NCI-H526 (cell line): ENCODE measurements around the gene EID3.

Experiments
- DNase-seq, 2 experiments: peaks; one replicate each; lab custom pipeline; 2025; lab: John Stamatoyannopoulos, UW

Gene EID3

DNA sequence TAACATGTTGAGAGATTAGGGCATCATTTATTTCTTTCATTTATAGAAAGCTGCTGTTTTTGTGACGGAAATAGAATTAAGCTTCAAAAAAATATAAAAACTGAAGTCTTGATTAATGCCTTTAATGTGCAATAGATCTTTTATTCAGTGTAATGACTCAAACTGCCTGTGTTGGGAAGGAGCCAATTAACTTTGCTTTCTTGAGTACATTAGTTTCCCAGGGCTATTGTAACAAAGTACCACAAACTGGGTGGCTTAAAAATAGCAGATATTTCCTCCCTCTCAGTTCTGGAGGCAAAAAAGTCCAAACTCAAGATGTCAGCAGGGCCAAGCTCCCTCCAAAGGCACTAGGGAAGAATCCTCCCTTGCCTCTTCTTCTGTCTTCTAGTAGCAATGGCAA, 36.6 kb downstream of the EID3 start:
- no peak for DNase-seq

DNA sequence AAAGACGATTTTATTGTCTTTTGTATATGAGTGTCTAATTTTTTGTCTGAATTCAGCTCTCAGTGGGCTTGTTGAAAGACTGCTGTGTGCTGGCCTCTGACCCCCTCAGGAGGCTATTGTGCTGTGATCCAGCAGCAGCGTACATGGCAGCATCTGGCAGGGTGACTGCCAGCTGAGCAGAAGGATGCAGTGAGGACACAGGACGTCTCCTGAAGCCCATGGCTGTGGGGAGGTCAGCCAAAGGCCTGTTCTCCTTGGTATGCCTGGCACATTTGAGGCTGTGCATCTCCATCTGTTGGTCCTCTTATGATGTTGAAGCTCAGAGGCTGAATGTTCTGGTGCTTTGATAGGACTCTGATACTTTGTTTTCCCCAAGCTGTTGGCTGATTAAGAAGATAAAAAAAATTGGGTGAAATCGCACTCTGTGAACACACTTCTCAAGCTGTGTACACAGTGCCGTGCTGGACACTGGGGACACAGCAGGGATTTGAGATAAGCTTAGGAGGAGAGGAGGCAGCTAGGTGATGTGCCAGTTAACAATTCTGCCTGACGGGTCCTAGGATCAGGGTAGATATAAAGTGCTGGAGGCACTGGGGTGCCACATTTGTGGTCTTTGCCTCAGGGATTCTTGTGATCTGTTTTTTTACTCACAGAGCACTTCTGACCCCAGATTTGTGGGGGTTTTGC, 37.5 kb downstream of the EID3 start:
- DNase-seq, result no peak

DNA sequence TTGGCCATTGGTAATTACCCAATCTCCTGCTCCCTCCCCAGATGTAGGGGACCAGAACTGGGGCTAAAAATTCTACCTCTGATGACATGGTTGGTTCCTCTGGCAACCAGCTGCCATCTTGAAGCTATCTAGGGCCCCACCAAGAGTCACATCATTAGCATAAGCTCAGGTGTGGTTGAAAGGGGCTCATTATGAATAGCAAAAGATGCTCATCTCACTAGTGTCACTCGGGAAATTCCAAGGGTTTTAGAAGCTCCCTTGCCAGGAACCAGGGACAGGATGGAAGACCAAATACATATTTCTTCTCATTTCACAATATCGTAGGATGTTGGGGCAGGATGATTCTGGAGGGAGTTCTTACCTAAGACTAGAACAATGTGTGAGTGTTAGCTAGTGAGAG, 38.6 kb downstream of the EID3 start:
- DNase-seq, result no peak

DNA sequence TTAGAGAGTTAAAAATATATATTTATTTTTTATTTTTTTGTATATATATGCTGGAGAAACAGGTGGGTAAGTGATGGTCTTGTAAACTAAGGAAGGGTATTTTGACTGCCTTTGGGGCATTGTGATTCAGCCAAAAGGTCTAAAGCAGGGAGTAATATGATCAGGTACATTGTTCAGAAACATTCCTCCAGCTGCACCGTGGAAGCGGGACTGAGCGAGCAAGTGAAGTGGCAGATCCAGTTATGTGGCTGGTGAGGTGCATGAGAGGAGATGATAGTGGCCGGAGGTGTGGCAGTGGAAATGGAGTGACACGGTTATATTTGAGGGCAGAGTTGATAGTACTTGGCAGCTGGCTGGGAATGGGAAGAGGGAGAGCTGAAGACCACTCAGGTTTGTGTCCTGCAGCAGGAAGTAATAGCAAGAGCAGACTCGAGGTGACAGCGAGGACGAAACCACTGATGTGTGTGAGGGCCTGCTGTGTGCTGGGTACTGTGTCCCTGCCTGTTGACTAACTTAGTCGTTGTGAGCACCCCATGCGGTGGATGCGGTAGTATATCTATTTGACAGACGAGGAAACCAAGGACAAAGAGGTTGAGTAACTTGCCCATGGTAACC, 39.2 kb downstream of the EID3 start:
- DNase-seq, result no peak

DNA sequence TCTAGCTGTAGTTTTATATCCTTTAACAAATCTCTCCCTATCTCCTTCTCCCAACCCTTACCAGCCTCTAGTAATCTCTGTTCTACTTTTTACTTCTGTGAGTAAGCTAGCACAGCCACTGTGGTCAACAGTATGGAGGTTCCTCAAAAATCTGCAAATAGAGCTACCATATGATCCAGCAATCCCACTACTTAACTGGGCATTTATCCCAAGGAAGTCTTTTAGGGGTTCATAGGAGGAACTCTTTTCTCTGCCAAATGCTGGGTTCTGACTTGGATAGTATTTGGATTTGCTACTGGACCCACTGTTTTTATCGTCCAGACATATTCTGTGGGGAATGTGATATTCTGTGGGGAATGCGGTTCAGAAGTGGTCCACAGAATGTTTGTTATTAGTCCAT, 41.1 kb downstream of the EID3 start:
- no peak for DNase-seq

DNA sequence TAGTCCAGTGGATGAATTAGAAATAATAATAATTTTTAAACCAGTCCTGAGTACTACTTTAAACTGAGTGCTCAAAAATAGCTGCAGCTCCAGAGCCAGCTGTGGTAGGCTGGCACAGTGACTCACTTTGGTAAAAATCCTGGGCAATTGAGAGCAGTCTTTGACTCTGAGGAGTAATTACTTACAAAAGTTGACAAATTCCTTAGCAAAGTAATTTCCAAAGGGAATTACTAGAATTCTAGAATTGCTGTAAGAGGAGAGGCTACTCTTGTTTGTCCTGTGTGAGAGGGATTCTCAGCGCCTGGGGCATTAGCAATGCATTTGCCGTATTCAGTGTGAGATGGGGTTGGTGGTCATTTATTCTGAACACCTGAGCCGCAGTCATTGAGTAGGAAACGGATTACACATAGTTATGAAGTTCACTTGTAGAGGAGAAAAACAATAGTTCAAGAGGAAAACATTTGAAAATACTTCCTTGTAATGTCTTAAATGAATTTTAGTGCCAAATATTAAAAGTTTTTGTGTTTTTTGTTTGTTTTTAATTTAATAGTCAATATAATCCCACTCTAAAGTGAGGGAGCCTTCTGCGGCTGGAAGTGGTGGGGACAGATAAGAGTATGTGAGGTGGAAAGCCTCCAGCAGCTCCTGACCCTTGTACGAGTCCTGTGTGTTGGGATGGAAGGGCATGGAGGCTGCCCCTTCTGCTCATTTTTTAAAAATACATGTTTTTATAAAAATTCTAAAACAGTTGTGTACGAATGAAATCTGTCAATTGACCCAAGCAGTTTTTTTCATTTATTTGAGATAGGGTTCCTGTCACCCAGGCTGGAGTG, 41.9 kb downstream of the EID3 start:
- DNase-seq, result no peak

DNA sequence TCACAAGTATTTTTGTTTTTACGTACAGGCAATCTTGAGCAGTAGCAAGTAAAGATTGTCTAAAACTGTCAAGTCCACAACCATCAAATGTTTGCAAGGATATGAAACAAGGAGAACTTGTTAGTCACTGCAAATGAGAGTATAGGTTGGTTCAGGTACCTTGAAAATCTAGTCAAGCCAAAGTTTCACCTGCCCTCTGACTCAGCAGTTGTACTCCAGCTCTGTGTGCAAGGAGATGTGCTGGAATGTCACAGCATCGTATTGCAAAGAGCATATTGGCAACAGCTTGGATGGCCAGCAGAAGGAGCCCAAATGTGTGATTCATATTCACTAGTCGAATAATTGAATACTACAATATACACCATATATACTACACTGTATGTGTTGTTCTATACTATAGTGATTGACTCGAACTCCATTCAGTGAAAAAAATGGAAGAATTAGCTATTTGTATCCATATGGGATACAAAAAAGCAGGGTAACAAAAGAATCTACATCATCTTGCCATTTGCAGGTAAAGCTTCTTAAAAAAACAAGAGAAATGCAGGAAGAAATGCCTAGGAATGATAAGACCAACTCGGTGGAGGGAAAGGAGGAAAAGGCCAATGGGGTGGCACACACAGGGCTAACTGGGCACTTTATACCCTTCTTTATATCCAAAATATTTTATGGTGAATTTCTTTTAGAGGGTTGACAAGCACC, 44.0 kb downstream of the EID3 start:
- no peak for DNase-seq

DNA sequence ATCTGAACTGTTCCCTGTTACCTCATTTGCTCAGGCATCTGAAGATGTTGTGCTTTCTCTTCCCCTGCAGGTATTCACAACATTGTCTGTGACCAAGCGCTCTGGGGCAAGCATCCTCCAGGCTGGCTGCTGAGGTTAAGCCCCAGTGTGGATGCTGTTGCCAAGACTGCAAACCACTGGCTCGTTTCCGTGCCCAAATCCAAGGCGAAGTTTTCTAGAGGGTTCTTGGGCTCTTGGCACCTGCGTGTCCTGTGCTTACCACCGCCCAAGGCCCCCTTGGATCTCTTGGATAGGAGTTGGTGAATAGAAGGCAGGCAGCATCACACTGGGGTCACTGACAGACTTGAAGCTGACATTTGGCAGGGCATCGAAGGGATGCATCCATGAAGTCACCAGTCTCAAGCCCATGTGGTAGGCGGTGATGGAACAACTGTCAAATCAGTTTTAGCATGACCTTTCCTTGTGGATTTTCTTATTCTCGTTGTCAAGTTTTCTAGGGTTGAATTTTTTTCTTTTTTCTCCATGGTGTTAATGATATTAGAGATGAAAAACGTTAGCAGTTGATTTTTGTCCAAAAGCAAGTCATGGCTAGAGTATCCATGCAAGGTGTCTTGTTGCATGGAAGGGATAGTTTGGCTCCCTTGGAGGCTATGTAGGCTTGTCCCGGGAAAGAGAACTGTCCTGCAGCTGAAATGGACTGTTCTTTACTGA, 44.9 kb downstream of the EID3 start:
- no peak for DNase-seq

DNA sequence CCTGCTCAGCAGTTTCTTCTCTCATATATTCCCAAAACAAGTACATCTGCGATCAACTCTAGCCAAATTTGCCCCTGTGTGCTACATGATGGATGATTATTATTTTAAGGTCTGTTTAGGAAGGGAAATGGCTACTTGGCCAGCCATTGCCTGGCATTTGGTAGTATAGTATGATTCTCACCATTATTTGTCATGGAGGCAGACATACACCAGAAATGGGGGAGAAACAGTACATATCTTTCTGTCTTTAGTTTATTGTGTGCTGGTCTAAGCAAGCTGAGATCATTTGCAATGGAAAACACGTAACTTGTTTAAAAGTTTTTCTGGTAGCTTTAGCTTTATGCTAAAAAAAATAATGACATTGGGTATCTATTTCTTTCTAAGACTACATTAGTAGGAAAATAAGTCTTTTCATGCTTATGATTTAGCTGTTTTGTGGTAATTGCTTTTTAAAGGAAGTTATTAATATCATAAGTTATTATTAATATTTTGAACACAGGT, 45.5 kb downstream of the EID3 start:
- DNase-seq, result no peak

DNA sequence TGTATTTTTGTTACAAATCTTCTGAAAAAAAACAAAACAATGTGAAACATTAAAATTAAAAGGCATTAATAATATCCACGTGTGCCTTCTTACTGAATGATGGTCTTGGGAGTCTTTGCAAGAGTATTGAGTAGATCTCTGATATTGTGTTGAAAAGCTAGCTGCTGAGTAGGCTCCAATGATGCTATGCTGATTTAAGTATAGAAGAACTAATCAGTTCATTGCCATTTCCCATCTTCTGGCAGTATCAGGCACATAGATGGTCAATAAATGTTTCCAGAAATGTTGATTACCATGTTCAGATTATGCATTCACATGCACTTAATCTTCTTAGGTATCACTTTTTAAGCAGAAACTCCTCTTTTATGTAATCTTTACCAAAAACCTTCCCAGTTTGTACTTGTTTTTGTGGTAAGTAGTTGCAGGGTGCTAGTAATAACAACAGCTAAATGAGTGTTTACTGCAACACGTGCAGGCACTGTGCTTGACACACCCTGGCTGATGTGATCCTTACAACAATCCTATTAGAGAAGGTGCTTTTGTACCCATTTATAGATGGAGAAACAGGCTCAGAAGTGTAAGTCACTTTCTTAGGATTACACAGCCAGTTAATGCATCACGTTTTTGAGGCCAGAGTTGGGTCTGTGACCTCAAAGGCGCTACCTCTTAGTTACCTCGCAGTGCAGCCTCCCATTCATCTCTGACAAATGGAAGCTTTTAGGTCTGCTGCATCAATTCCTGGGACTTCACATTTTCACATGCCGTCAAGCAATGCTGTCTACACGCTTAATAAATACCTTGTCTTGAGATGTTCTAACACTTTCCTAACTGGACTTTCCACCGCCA, 46.9 kb downstream of the EID3 start:
- no peak for DNase-seq

DNA sequence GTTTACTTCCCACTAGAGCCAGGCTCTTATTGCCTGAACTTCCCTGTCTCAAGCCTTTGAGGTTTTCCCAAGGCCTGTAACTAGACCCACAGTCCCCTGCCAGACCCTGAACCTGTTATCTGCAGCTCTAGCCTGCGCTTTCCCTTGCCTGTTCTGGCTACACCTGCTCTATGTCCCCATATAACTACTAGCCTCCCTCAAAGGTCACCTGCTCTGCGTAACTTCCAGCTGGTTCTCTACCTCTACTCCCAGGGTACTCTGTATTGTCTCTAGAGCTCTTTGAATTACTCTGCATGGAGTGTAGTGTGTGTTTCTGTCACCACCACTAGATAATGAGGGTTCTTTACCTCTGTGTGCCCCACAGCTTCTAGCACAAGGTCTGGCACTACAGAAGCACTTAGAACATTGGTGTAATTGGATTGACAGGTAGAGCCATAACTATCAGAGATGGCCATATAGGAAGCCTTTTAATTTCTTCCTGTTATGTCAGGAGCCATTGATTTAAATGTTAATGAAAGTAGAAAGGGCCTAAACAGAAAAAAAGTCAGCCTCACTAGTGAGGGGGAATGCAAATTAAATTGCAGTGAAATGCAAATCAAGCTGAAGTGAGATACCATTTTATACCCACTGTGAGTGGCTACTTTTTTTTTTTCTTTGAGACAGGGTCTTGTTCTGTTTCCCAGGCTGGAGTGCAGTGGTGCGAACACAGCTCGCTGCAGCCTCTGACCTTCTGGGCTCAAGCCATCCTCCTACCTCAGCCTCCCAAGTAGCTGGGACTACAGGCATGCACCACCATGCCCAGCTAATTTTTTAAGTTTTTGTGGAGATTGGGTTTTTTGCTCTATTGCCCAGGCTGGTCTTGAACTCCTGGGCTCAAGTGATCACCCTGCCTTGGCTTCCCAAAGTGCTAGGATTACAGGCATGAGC, 47.8 kb downstream of the EID3 start:
- peak; percentile 83 to 88 for DNase-seq

DNA sequence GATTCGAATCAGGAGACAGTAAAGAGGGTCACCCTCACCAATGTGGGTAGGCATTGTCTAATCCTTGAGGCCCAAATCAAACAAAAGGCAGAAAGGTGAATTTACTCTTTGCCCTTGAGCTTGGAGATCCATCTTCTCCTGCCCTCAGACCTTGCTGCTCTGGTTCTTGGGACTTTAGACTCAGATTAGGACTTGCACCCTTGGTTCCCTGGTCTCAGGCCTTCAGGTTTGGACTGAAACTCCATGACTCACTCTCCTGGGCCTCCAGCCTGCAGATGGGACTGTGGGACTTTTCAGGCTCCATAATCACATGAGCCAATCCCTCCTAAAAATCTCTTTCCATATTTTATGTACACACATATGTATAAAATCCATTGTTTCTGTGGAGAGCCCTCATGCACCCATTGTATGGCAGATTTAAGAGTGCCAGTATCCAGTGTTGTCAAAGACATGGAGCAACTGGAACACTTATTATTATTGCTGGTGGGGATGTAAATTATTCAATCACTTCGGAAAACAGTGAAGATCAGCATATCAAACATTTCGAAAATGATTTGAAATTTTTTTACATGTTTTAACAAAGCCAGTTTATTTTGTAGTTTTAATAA, 48.7 kb downstream of the EID3 start:
- no peak for DNase-seq

DNA sequence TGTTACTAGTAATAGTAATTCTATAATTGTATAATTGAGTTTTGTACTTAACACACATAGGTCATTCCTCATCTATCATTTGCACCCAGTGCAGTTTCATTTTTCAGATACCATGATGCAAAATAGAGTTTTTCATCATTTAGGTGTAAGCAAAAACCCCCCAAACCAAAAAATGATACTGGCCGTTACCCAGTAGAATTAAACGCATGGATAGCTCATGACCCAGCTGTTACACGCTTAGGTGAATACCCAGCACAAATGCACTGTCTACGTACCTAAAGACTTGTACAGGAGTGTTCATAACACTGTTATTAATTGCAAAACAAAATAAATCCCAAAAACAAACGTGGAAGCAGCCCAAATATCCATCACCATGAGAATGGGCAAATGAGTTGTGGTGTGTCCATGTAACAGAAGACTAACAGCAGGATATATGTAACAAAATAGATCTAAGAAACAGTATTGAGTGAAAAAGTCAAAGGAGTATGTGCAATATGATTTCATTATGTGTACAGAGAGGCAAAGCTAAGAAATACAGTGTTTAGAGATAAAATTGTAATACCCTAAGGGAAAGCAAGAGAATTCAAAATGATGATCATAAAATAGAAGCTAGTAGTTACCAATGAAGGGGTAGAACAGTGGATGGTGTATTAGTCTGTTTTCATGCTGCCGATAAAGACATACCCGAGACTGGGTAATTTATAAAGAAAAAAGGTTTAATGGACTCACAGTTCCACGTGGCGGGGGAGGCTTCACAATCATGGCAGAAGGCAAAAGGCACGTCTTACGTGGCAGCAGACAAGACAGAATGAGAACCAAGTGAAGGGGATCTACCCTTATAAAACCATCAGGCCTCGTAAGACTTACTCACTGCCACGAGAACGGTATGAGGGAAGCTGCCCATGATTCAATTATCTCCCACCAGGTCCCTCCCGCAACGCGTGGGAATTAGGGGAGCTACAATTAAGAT, 49.8 kb downstream of the EID3 start:
- DNase-seq, result no peak

DNA sequence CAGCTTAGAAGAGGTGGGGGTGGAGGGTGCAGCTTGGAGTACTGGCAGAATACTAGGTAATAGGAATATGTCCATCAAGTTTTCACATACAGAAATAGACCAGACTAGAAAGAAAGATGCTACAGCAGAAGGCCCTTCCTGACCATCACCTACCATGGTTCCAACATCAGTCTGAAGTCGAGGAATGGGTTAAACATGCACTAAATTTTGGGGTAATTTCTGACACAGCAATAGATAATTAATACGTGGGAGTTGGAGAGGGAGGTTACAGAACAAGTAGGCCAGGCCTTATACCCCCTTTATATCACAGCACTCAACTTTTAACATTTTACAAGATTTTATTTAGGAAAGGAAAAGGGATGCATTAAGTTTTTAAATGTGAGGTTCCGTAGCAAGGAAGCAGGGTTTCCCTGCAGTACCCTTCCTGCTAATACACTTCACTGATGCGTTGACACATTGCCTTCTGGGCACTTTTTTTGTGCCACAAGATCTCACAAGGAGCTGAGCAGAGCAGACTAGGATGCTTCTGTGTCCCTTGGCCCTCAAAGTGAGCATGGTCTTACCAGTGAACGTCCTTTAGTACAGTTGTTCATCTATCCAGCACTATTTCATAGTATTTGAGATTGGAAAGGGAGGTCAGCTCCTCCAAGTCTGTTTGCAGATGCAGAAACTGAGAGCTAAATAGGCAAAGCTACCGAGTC, 50.8 kb downstream of the EID3 start:
- DNase-seq, result no peak
